Fibroblast of villous mesenchyme (primary cell): ENCODE results near the gene NT5DC2. TPM values are rescaled to one million over a fixed set of nuclear protein-coding genes. Genes with fewer than 3 reads are reported as not detected.

Experiments
- DNase-seq: peaks from one replicate; pipeline ENCODE4 v3.0.0-alpha.2; 2010; ENCODE audit warnings: low read depth
- H3K4me3 ChIP-seq: 2 replicates; pipeline ENCODE4 v1.5.1; 2011; ENCODE audit warnings: low read depth, mild to moderate bottlenecking, low read length
- CTCF ChIP-seq: IDR thresholded peaks from 2 replicates; pipeline ENCODE4 v1.5.1; 2012; ENCODE audit warnings: low read depth, mild to moderate bottlenecking, low read length; ENCODE audit not compliant: insufficient read depth
- total RNA-seq: library from RNA; depleted of rRNA; stranded (reverse); fragments of >200 nt; gene quantifications from 2 replicates; pipeline ENCODE4 v1.2.3, GENCODE V29; 2012

Gene NT5DC2
- total RNA-seq, 1 donor: 45.8 TPM

- H3K4me3 ChIP-seq: no peak overlapping the region
- no peak for TF ChIP-seq CTCF
- DNase-seq: no peak
These were observed 27.2 kb downstream of the NT5DC2 start for GRCh38 chr3:52506266-52506966.

- H3K4me3 ChIP-seq: no peak overlapping the region
- DNase-seq: no peak
- no peak for TF ChIP-seq CTCF
These were observed 28.7 kb downstream of the NT5DC2 start for GRCh38 chr3:52504977-52505376.

- TF ChIP-seq CTCF: no peak
- no peak for DNase-seq
- H3K4me3 ChIP-seq: no peak overlapping the region
These were observed 29.8 kb downstream of the NT5DC2 start for GRCh38 chr3:52503788-52504424.

- DNase-seq: no peak
- no peak overlapping the region for H3K4me3 ChIP-seq
- TF ChIP-seq CTCF: no peak
These were observed 30.8 kb downstream of the NT5DC2 start for GRCh38 chr3:52502808-52503350.

GRCh38 chr3:52502001-52502400 lies 31.7 kb downstream of the NT5DC2 start:
- no peak for DNase-seq
- TF ChIP-seq CTCF: no peak
- H3K4me3 ChIP-seq: no peak overlapping the region

GRCh38 chr3:52501046-52501445 lies 32.6 kb downstream of the NT5DC2 start:
- H3K4me3 ChIP-seq: no peak overlapping the region
- no peak for TF ChIP-seq CTCF
- no peak for DNase-seq
